Activated CD4-positive, alpha-beta T cell treated with anti-CD3 and anti-CD28 coated beads, Interleukin-2, amount 10 ng/mL, durations not matched to agents 24 days and 14 days (primary cell): ENCODE results near the gene PRAC1. TPM values are rescaled to one million over a fixed set of nuclear protein-coding genes. Genes with fewer than 3 reads are reported as not detected.
"Not testable (repeated sequence)": the region's sequence is repeated elsewhere in the genome, so short reads cannot be mapped to it uniquely, and the experiment has no call there.

Experiments used
- DNase-seq: peaks from one replicate; pipeline ENCODE4 v3.0.0; 2022
- H3K27ac Mint-ChIP-seq: one replicate; pipeline ENCODE4 v1.8.0; 2022; ENCODE audit warnings: mild to moderate bottlenecking, mixed read lengths
- H3K27me3 Mint-ChIP-seq: one replicate; pipeline ENCODE4 v1.8.0; 2022; ENCODE audit warnings: mixed read lengths
- H3K36me3 Mint-ChIP-seq: one replicate; pipeline ENCODE4 v1.8.0; 2022; ENCODE audit warnings: low read depth, mild to moderate bottlenecking, mixed read lengths
- H3K4me1 Mint-ChIP-seq: one replicate; pipeline ENCODE4 v1.8.0; 2021; ENCODE audit warnings: mixed read lengths
- H3K4me3 Mint-ChIP-seq: one replicate; pipeline ENCODE4 v1.8.0; 2022; ENCODE audit warnings: mild to moderate bottlenecking, moderate library complexity, mixed read lengths
- H3K9me3 Mint-ChIP-seq: one replicate; pipeline ENCODE4 v1.8.0; 2021; ENCODE audit warnings: mixed read lengths
- intact Hi-C: fragments of 100-400 bp; cut with micrococcal nuclease; formaldehyde crosslinking; loops from one replicate; pipeline ENCODE4 v1.15.1; 2023
- total RNA-seq: library from RNA; stranded (reverse); gene quantifications from 2 replicates; pipeline ENCODE4 v1.2.3, GENCODE V29; 2022

The PRAC1 gene
- total RNA-seq, 1 donor from 2014 or later, result not detected

DNA sequence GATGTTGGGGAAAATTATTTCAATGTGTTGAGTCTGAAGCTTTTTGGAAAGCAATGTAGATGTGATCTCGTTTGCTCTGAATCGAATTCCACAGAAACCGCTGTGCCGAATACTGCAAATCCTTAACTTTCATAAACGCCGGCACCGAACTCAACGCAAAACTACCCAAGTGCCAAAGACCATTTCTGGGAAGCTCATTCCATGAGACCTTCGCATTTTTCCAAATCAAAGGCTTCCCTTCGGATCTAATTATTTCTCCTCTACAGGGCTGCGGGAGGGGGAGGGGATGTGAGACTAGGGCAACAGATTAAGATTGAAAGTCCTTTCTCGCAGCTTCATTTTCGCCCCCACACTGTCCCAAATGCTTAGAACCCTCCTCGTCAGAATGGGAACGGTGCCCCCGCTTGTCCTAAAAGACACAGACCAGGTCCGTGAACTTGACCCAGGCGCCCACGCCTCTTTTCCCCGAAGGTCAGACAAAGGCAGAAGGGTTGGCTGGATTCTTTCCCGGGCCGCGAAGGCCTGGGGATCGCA lies 4.0 kb downstream of the PRAC1 start:
- H3K36me3 Mint-ChIP-seq, result peaks cover 2% of the 10 kb centered on the region
- DNase-seq, result peak; percentile 65
- no peaks in the 10 kb centered on the region for H3K9me3 Mint-ChIP-seq
- intact Hi-C loops, result loop anchor here (5.0 kb wide), 1 partner anchor 41 kb away; no protein-coding TSS in a partner anchor
- peak overlapping the region; percentile 21 for H3K27ac Mint-ChIP-seq
- no peak overlapping the region for H3K4me3 Mint-ChIP-seq
- H3K27me3 Mint-ChIP-seq, result peaks cover 81% of the 10 kb centered on the region
- peaks cover 11% of the 10 kb centered on the region for H3K4me1 Mint-ChIP-seq

DNA sequence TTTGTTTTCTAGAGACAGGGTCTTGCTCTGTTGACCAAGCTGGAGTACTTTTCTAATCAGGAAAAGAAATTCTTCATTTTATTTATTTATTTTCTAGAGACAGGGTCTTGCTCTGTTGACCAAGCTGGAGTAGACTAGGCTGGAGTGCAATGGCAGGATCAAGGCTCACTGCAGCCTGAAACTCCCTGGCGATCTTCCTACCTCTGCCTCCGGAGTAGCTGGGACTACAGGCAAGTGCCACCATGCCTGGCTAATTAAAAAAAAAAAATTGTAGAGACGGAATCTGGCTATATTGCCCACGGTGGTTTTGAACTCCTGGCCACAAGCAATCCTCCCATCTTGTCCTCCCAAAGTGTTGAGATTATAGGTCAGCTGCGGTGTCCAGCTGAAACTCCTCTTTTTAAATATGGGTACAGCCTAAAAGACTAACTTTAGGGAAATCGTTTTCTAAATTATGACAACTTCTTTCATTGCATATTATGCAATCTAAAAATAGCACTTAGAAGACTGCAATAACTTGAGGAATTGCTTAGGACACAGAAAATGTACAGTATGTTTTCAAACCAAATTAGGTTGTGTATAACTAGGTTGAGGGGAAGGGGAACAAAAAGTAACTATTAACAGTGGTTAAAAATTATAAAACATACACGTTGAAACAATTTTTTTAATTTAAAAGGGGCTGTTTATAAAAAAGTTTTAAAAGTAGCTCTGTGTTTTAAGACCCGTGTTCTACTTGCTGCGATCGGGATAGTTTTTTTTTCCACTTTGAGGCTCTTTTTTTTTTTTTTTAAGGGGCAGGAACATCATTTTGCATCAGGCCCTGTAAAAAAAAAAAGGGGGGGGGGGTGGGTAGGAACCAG lies 4.7 kb downstream of the PRAC1 start:
- DNase-seq, result no peak
- Mint-ChIP-seq H3K9me3 (no peaks in the 10 kb centered on the region), H3K27ac (peak overlapping the region; percentile 47), H3K4me1 (peaks cover 9% of the 10 kb centered on the region), H3K27me3 (peaks cover 77% of the 10 kb centered on the region), H3K36me3 (peaks cover 2% of the 10 kb centered on the region), H3K4me3 (no peak overlapping the region)
- intact Hi-C loops, result loop anchor here (5.0 kb wide), 1 partner anchor 40 kb away; no protein-coding TSS in a partner anchor

DNA sequence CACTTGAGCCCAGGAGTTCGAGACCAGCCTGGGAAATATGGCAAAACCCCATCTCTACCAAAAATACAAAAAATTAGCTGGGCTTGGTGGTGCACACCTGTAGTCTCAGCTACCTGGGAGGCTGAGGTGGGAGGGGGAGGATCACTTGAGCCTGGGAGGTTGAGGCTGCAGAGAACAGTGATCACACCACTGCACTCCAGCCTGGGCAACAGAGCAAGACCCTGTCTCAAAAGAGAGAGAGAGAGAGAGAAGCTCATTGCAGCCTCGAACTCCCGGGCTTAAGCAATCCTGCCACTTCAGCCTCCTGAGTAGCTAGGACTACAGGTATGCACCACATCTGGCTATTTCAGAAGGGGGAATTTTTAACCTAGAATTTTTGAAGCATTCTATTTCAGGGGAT lies 5.8 kb downstream of the PRAC1 start:
- not testable (repeated sequence) for H3K9me3 Mint-ChIP-seq, H3K4me3 Mint-ChIP-seq, DNase-seq, H3K4me1 Mint-ChIP-seq, H3K36me3 Mint-ChIP-seq, H3K27ac Mint-ChIP-seq
- H3K27me3 Mint-ChIP-seq, result peaks cover 71% of the 10 kb centered on the region
- intact Hi-C loops, result loop anchor here (5.0 kb wide), 1 partner anchor 39 kb away; no protein-coding TSS in a partner anchor

DNA sequence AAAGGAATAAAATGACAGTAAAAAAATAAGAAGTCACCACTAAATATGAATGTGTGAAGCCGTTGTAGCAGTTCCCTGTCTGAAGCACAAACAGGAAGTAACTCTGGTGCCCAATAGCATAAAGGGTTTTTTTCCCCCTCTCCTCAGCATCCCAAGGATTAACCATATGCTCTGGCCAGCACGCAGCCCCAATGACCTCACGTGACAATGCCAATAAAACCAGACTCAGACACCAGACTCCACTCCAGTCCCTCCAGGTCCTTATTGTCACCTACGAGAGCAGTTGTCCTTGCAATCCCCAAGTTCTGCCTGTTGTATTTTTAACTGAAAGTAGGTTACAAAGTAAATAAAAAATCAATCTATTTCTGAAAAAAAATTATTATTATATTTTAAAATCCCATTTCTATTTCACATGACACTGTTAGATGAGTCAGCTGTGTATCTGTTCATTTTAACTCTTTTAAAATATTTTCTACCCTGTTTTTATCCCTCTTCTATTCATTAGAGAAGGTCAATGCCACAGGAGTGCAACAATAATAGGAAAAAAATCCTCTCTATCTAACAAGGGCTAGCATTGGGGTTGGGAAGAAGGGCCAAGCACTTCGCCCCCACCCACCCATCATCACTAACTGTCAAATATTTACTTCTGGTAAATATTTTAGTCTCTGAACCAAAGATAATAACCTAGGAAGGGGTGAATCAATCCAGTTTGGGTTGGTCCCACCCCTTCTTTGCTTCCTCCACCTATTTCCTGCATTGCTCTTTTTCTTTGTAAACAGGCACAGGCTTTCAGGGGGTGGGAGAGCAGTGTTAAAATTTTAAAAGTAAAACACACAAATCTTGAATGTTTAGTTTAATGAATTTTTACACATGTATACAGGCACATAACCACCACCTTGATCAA lies 6.6 kb downstream of the PRAC1 start:
- Mint-ChIP-seq H3K4me3 (no peak overlapping the region), H3K27me3 (peaks cover 67% of the 10 kb centered on the region), H3K27ac (no peak overlapping the region), H3K36me3 (peaks cover 2% of the 10 kb centered on the region), H3K9me3 (no peaks in the 10 kb centered on the region), H3K4me1 (peaks cover 9% of the 10 kb centered on the region)
- intact Hi-C loops, result loop anchor here (5.0 kb wide), 1 partner anchor 38 kb away; no protein-coding TSS in a partner anchor
- DNase-seq, result no peak

DNA sequence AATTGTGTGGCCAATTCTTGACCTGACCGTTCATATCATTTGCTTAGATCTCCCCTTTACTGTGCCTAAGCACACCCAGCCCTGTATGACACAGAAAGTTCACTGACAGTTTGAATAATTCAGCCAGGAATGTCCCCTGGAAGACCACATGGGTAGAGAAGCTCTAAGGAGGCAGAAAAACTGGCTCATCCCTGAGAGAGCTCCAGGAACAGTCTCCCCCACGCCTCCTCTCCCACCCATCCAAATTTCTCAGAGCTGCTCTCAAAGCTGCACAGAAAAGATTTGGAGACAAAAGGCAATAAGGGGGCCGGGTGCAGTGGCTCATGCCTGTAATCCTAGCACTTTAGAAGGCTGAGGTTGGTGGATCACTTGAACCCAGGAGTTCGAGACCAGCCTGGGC lies 11.2 kb downstream of the PRAC1 start:
- no peaks in the 10 kb centered on the region for H3K36me3 Mint-ChIP-seq
- intact Hi-C loops, result no loop called here

DNA sequence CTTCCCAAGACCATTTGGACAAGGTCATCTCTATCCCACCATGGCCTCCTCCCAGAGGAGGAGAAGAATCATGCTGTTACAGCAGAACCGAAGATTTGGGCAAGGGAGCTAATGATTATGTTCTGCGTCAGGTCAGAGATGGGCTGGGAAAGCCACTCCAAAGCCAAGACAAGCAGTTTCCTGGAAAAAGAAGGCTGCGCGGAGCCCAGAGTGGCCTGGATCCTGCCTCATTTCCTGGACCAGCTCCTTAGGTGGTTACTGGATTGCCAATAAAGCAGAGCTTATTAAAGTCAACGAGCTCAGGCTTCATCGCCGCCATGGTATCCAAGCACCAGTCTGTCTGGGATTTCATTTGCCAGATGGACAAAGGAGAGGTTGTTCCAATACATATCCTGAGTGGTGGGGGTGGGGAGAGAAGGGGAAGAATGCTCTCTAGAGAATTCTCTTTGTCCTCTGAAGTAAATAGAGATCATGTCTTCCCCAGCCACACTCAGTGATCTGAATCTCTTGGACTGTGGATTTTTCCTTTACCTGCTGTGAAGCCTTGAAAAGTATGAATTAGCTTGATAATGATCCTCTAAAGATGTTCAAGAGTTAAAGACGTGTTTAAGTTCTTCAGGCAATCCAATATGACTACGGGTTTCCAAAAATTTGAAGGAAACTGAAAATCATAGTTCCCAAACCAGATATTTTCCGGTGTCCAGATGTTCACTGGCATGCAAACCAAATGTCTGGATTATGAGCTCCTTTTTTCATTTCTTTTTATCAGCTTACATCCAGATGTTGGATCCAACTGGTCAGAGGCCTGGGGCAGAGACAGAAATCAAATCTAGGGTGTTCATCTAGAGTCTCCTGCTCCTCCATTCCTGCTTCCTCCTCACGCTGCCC lies 17.7 kb downstream of the PRAC1 start:
- Mint-ChIP-seq H3K36me3 (no peaks in the 10 kb centered on the region), H3K27me3 (peaks cover 73% of the 10 kb centered on the region), H3K27ac (no peak overlapping the region), H3K4me1 (no peaks in the 10 kb centered on the region), H3K4me3 (no peak overlapping the region), H3K9me3 (no peaks in the 10 kb centered on the region)
- DNase-seq, result no peak
- intact Hi-C loops, result no loop called here

More for the DNA sequence above, 11.2 kb downstream of the PRAC1 start:
- Mint-ChIP-seq H3K4me1 (no peaks in the 10 kb centered on the region), H3K27ac (no peak overlapping the region), H3K27me3 (peaks cover 57% of the 10 kb centered on the region), H3K4me3 (no peak overlapping the region), H3K9me3 (no peaks in the 10 kb centered on the region)
- no peak for DNase-seq

DNA sequence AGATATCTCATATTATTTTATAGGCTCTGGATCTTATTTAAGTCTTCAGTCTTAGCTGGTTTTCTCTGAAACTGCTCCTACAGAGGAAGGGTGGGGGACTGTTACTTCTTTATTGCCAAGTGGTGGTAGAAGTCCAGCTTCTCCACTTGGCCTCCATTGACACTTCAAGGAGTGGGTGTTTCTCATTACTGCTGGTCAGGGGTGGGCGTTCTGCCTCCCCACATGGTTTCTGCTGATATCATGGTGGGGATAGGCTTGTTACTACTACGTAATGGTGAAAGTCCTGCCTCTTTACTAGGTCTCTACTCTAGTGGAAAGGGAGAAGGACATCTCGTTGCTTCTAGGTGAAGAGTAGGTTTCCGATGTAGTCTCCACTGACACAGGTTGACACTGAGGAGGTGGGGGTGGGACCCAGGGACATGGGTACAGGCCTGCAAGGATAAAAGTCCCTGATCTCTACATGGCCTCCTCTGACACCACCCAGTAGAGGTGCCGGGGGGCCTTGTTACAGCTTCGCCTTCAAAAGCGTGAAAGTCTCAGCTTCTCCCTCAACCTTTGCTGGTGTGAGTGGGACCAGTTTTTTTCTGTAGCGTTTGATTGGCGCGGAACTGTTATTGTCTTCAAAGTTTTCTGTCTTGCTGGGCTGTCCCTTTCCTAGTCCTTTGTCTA lies 20.3 kb downstream of the PRAC1 start:
- DNase-seq, result no peak
- Mint-ChIP-seq H3K27ac (no peak overlapping the region), H3K9me3 (no peaks in the 10 kb centered on the region), H3K27me3 (peaks cover 65% of the 10 kb centered on the region), H3K36me3 (no peaks in the 10 kb centered on the region), H3K4me3 (no peak overlapping the region), H3K4me1 (no peaks in the 10 kb centered on the region)
- intact Hi-C loops, result no loop called here

DNA sequence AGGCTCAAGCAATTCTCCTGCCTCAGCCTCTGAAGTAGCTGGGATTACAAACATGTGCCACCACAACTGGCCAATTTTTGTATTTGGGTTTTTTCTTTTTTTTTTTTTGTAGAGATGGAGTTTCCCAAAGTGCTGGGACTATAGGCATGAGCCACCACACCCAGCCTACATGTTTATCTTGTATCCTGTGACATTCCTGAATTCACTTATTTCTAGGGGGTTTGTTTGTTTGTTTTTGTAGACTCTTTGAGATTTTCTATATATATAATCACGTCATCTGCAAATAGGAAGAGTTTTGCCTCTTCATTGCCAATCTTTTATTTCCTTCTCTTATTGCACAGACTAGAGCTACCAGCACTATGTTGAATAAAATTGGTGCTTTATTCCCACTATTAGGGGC lies 29.1 kb downstream of the PRAC1 start:
- H3K4me3 Mint-ChIP-seq, result no peak overlapping the region
- no peaks in the 10 kb centered on the region for H3K36me3 Mint-ChIP-seq
- no peak for DNase-seq
- peaks cover 39% of the 10 kb centered on the region for H3K27me3 Mint-ChIP-seq
- H3K9me3 Mint-ChIP-seq, result no peaks in the 10 kb centered on the region
- intact Hi-C loops, result no loop called here
- no peak overlapping the region for H3K27ac Mint-ChIP-seq
- H3K4me1 Mint-ChIP-seq, result no peaks in the 10 kb centered on the region

DNA sequence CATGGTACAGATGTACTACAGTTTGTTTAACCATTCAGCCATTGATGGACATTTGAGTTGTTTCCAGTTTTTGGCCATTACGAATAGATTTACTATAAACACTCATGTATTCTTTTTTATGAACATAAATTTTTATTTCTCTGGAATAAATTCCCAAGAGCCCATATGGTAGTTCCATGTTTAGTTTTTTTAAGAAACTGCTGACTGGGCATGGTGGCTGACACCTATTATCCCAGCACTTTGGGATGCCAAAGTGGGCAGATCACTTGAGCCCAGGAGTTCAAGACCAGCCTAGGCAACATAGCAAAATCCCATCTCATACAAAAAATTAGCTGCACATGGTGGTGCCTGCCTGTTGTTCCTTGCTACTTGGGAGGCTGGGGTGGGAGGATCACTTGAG lies 30.3 kb downstream of the PRAC1 start:
- no peak for DNase-seq
- Mint-ChIP-seq H3K4me3 (no peak overlapping the region), H3K4me1 (no peaks in the 10 kb centered on the region), H3K36me3 (no peaks in the 10 kb centered on the region), H3K27me3 (peaks cover 37% of the 10 kb centered on the region), H3K9me3 (no peaks in the 10 kb centered on the region), H3K27ac (no peak overlapping the region)
- intact Hi-C loops, result no loop called here

DNA sequence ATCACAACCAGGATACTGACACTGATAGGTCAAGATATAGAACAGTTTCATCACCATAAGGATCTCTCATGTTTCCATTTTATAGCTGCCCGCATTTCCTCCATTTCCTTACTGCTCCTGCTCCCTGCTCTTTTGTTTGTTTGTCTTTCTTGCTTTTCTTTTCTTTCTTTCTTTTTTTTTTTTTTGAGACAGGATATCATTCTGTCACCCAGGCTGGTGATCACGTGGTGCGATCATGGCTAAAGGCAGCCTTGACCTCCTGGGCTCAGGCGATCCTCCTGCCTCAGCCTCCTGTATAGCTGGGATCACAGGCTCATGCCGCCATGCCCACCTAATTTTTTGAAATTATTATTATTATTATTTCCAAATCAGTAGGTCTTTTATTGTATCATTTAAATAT lies 31.7 kb downstream of the PRAC1 start:
- Mint-ChIP-seq H3K27me3 (peaks cover 30% of the 10 kb centered on the region), H3K36me3 (no peaks in the 10 kb centered on the region), H3K4me3 (no peak overlapping the region), H3K9me3 (no peaks in the 10 kb centered on the region), H3K27ac (no peak overlapping the region), H3K4me1 (no peaks in the 10 kb centered on the region)
- intact Hi-C loops, result no loop called here
- no peak for DNase-seq

DNA sequence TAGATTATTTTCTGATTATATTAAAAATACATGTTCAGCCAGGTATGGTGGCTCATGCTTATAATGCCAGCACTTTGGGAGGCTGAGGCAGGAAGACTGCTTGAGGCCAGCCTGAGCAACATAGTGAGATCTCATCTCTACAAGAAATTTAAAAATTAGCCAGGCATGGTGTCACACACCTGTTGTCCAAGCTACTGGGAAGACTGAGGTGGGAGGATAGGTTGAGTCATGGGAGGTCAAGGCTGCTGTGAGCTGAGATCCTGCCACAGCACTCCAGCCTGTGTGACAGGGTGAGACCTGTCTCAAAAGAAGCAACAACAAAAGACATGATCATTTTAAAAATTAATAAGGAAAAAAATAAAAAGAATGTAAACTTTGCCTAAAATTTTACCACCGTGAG lies 40.7 kb downstream of the PRAC1 start:
- Mint-ChIP-seq H3K27me3 (peaks cover 50% of the 10 kb centered on the region), H3K27ac (no peak overlapping the region), H3K4me1 (peaks cover 5% of the 10 kb centered on the region), H3K36me3 (no peaks in the 10 kb centered on the region), H3K4me3 (no peak overlapping the region), H3K9me3 (no peaks in the 10 kb centered on the region)
- intact Hi-C loops, result no loop called here
- DNase-seq, result no peak

DNA sequence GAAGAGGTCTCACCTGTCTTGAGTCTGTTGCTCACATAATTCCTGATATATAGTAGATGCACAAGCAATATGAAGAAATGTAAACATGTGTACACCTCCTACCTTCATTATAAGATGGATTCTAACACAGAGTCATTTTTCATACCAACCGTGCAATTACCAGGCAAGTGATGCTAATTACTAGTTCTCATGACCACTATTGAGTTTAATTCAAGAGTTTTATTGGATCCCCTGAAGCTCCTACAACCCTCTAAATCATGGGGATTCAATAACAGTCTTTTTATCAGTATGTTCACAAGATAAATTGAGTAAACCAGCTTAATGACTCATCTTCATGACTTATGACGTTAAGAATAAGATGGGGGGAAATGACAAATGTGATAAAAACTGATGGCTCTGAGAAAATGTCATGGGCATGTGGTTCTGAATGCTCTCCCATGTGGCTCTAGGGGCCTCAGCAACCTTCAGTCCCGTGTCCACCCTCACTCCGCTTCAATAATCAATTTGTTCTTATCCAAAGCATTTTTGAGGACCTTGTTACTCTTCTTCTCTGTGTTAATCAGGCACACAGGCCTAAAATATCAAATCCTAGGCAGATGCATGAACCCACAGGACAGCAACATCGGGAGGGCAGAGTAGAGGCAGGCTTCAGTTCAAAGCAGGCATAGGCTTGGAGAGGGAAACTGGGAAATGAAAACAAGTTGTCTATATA lies 42.8 kb downstream of the PRAC1 start:
- Mint-ChIP-seq H3K36me3 (no peaks in the 10 kb centered on the region), H3K4me1 (peaks cover 5% of the 10 kb centered on the region), H3K9me3 (no peaks in the 10 kb centered on the region), H3K27ac (no peak overlapping the region), H3K27me3 (peaks cover 61% of the 10 kb centered on the region), H3K4me3 (no peak overlapping the region)
- intact Hi-C loops, result loop anchor here (2.0 to 5.0 kb wide), 3 partner anchors 38 to 199 kb away; no protein-coding TSS in a partner anchor
- DNase-seq, result no peak
